Uterus (tissue), 4 donors: Measurements from ENCODE around the gene HORMAD2. TPM values are rescaled to one million over a fixed set of nuclear protein-coding genes. Genes with fewer than 3 reads are reported as not detected.

Source experiments
- DNase-seq, 2 donors: peaks; one replicate each; pipeline ENCODE4 v3.0.0-alpha.2; 2019 to 2020
- H3K27ac ChIP-seq, 2 donors: fragments of 200-600 bp; sonication (generic); 1 replicate in 1 of 2; 2 replicates in 1 of 2; pipeline ENCODE4 v1.5.1; 2016 to 2018
- H3K27me3 ChIP-seq, 2 donors: fragments of 200-600 bp; sonication (generic); one replicate each; pipeline ENCODE4 v1.5.1; 2018 to 2019; ENCODE audit warnings: control low read depth in 1 of 2
- H3K36me3 ChIP-seq, 2 donors: fragments of 200-600 bp; sonication (generic); one replicate each; pipeline ENCODE4 v1.5.1; 2019; ENCODE audit warnings: control low read depth in 1 of 2
- H3K4me1 ChIP-seq, 2 donors: fragments of 200-600 bp; sonication (generic); one replicate each; pipeline ENCODE4 v1.5.1; 2018 to 2019; ENCODE audit warnings: control low read depth in 1 of 2
- H3K4me3 ChIP-seq, 2 donors: fragments of 200-600 bp; sonication (generic); 1 replicate in 1 of 2; 2 replicates in 1 of 2; pipeline ENCODE4 v1.5.1; 2018 to 2019; ENCODE audit warnings: mild to moderate bottlenecking in 1 of 2
- H3K9me3 ChIP-seq, 2 donors: fragments of 200-600 bp; sonication (generic); one replicate each; pipeline ENCODE4 v1.5.1; 2019; ENCODE audit warnings: control low read depth in 1 of 2
- CTCF ChIP-seq, 4 experiments: fragments of 200-600 bp in 2 of 4; fragments of 450-650 bp in 2 of 4; sonication (generic) in 2 of 4; IDR thresholded peaks; one replicate each; pipeline ENCODE4 v1.5.1; 2016 to 2019; ENCODE audit warnings: antibody characterized with exemption in 4 of 4, mild to moderate bottlenecking in 2 of 4, moderate library complexity in 1 of 4
- POLR2A ChIP-seq, 2 donors: fragments of 450-650 bp; IDR thresholded peaks; one replicate each; pipeline ENCODE4 v1.6.1; 2016; ENCODE audit warnings: antibody characterized with exemption in 2 of 2, mild to moderate bottlenecking in 1 of 2, moderate library complexity in 1 of 2
- intact Hi-C: fragments of 100-400 bp; cut with DNase I; formaldehyde crosslinking; loops from one replicate; pipeline ENCODE4 v1.15.1; 2023; ENCODE audit warnings: low total_unique reads
- total RNA-seq, 4 donors: library from RNA; depleted of rRNA in 3 of 4; stranded (reverse); fragments of >200 nt in 3 of 4; gene quantifications; one replicate each; pipeline versions ENCODE4 v1.1.0 to v1.2.4, GENCODE V29; 2014 to 2023
- donor health status: DM: yes; HTN: yes; CAD: no.

HORMAD2 gene
- total RNA-seq, 4 donors from 2014 or later: not detected

GRCh38 chr22:30185129-30185528 lies 104.9 kb downstream of the HORMAD2 start:
- intact Hi-C loops: no loop called here

DNA sequence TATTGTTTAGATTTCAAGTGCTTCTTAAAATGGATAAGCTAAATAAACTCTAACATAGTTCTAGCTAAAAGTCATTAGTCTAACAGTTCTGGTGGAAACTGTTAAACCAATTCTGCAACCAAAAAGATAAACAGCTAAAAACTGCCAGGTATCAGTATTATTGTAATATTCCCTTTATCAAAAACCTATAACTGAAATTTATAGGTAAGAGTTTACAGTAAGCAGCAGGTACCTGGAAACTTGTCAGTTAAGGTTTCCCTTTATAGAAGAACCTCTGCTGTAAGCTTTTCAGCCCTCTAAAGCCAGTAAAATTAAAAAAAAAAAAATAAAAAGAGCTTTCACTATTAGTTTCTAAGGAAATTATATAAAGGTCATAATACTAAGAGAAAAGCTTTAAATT lies 105.3 kb downstream of the HORMAD2 start:
- Histone ChIP-seq H3K9me3 (no peaks in the 10 kb centered on the region), H3K27ac (no peak overlapping the region), H3K4me3 (no peak overlapping the region), H3K27me3 (no peaks in the 10 kb centered on the region), H3K36me3 (no peaks in the 10 kb centered on the region), H3K4me1 (no peaks in the 10 kb centered on the region)
- TF ChIP-seq POLR2A (IDR thresholded peaks at IDR 0.05): no peak
- no peak for TF ChIP-seq CTCF (IDR thresholded peaks at IDR 0.05)
- intact Hi-C loops: no loop called here
- DNase-seq: no peak

More at GRCh38 chr22:30185129-30185528, 104.9 kb downstream of the HORMAD2 start:
- no peak for TF ChIP-seq POLR2A (IDR thresholded peaks at IDR 0.05)
- TF ChIP-seq CTCF (IDR thresholded peaks at IDR 0.05): no peak
- no peaks in the 10 kb centered on the region for H3K27me3 ChIP-seq
- no peak overlapping the region for H3K4me3 ChIP-seq
- no peaks in the 10 kb centered on the region for H3K4me1 ChIP-seq
- DNase-seq: no peak
- H3K9me3 ChIP-seq: no peaks in the 10 kb centered on the region
- H3K27ac ChIP-seq: no peak overlapping the region
- H3K36me3 ChIP-seq: no peaks in the 10 kb centered on the region

DNA sequence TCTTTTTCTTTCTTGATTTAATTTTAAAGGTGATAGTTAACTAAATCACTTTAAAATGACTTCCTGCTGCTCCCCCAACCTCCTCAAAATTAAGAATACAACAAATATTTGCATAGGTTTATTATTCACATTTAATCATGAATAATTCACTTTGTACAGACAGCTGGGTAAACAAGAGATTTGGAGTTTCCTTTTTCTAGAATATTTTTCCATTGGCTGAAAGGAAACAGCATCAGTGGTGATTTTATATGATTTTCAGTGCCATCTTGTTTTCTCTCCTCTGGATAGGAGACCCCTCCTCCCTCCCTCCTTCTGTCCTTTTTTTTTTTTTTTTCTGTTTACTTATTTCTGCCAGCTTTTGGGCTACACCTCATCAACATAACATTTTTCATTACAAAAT lies 105.8 kb downstream of the HORMAD2 start:
- no peaks in the 10 kb centered on the region for H3K4me1 ChIP-seq
- no peaks in the 10 kb centered on the region for H3K27me3 ChIP-seq
- intact Hi-C loops: no loop called here
- H3K9me3 ChIP-seq: no peaks in the 10 kb centered on the region
- TF ChIP-seq POLR2A (IDR thresholded peaks at IDR 0.05) (no peak), CTCF (IDR thresholded peaks at IDR 0.05) (no peak)
- H3K27ac ChIP-seq: no peak overlapping the region
- DNase-seq: no peak
- H3K36me3 ChIP-seq: no peaks in the 10 kb centered on the region
- H3K4me3 ChIP-seq: no peak overlapping the region

- Histone ChIP-seq H3K27ac (no peak overlapping the region), H3K4me1 (no peaks in the 10 kb centered on the region), H3K9me3 (no peaks in the 10 kb centered on the region), H3K4me3 (no peak overlapping the region), H3K27me3 (no peaks in the 10 kb centered on the region), H3K36me3 (no peaks in the 10 kb centered on the region)
- TF ChIP-seq CTCF (IDR thresholded peaks at IDR 0.05) (no peak), POLR2A (IDR thresholded peaks at IDR 0.05) (no peak)
- intact Hi-C loops: no loop called here
- DNase-seq: no peak
These were observed 106.2 kb downstream of the HORMAD2 start for GRCh38 chr22:30186510-30186909.

- Histone ChIP-seq H3K9me3 (no peaks in the 10 kb centered on the region), H3K4me1 (no peaks in the 10 kb centered on the region), H3K27me3 (no peaks in the 10 kb centered on the region), H3K4me3 (no peak overlapping the region), H3K36me3 (no peaks in the 10 kb centered on the region), H3K27ac (no peak overlapping the region)
- DNase-seq: no peak
- TF ChIP-seq POLR2A (IDR thresholded peaks at IDR 0.05): no peak
- TF ChIP-seq CTCF (IDR thresholded peaks at IDR 0.05): no peak
- intact Hi-C loops: no loop called here
These were observed 106.8 kb downstream of the HORMAD2 start for GRCh38 chr22:30187094-30187493.
